ENCODE data around the gene KLHDC3. TPM values are rescaled to one million over a fixed set of nuclear protein-coding genes. Genes with fewer than 3 reads are reported as not detected.
A peak's percentile ranks its signal among the peaks of the same experiment; 100 is the strongest.

The KLHDC3 gene
- total and polyA plus RNA-seq, 2 of the 13 experiments (the other 11 are each of a cell fraction or from before 2014, with no cell fraction given): 78.3 to 91.5 TPM

DNA sequence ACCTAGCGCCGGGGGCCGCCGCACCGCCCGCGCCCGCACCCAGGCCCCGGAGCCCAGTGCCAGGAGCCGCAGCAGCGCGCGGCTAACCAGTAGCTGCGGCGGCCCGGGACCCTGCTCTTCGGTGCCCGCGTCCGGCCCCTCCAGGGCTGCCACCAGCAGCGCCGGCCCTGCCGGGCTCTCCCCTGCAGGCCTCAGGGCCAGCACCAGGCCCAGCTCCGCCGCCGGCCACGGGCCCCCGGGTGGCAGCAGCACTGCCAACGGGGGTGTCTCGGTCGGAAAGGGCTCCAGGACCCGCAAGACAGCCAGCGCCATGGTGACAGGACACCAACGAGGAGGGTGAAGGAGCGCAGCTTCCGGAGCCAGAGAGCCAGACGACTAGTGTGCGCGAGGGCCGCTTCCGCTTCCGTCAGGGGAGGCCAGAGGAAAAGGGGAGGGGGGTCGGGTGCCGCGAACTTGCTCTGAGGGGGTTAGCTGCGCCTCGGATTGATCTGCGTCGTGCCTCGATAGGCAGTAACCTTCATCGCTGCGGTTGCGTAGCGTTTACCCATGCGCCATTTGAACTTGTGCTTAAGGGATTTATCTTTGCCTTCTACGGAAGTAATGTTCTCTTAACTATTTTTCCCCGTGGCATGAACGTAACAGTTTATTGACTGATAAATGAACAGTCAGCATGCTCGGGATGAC is 35.1 kb upstream of the KLHDC3 start, which contains the start of gene PEX6 (continued):
- TF ChIP-seq XBP1 (CRISPR knock-in tag; IDR thresholded peaks at IDR 0.05) (no peak), PHF21A (CRISPR knock-in tag; IDR thresholded peaks at IDR 0.05) (peak; percentile 80), ZNF841 (CRISPR knock-in tag; IDR thresholded peaks at IDR 0.05; ENCODE audit: borderline replicate concordance) (0 out of 2 replicates have a peak, but pooled peaks have one; percentile 0), ZKSCAN5 (CRISPR knock-in tag; IDR thresholded peaks at IDR 0.05) (no peak), ZNF12 (CRISPR knock-in tag; IDR thresholded peaks at IDR 0.05) (peak; percentile 64; the same call in 1 of the 2 replicates), ZNF101 (CRISPR knock-in tag; IDR thresholded peaks at IDR 0.05; ENCODE audit: borderline replicate concordance, low read depth) (peak; percentile 7; the same call in 1 of the 2 replicates), ETV5 (CRISPR knock-in tag; IDR thresholded peaks at IDR 0.05; ENCODE audit: borderline replicate concordance) (peak; percentile 96), ZNF251 (CRISPR knock-in tag; IDR thresholded peaks at IDR 0.05) (peak; percentile 73; the same call in 1 of the 2 replicates), RFXANK (CRISPR knock-in tag; IDR thresholded peaks at IDR 0.05) (peak; percentile 92; the same call in 1 of the 2 replicates), CCDC6 (CRISPR knock-in tag; IDR thresholded peaks at IDR 0.05) (no peak; the same call in 1 of the 2 replicates), HNRNPH1 (optimal IDR thresholded peaks at IDR 0.05; ENCODE audit: low read depth, low read length) (peak; percentile 91), TFAP4 (IDR thresholded peaks at IDR 0.05; ENCODE audit: borderline replicate concordance, low read depth) (peak; percentile 41; the same call in 1 of the 2 replicates), MLLT10 (CRISPR knock-in tag; IDR thresholded peaks at IDR 0.05) (no peak), REL (CRISPR knock-in tag; conservative IDR thresholded peaks at IDR 0.05) (peak; percentile 50; the same call in 1 of the 2 replicates), ZFYVE20 (CRISPR knock-in tag; IDR thresholded peaks at IDR 0.05; ENCODE audit: borderline replicate concordance, low read depth) (no peak), ZNF180 (CRISPR knock-in tag; IDR thresholded peaks at IDR 0.05; ENCODE audit: borderline replicate concordance, low read depth) (peak; percentile 53; the same call in 1 of the 2 replicates), TFDP1 (CRISPR knock-in tag; IDR thresholded peaks at IDR 0.05; ENCODE audit: borderline replicate concordance) (peak; percentile 52; the same call in 1 of the 2 replicates)
- TF ChIP-seq, protein P1, sequence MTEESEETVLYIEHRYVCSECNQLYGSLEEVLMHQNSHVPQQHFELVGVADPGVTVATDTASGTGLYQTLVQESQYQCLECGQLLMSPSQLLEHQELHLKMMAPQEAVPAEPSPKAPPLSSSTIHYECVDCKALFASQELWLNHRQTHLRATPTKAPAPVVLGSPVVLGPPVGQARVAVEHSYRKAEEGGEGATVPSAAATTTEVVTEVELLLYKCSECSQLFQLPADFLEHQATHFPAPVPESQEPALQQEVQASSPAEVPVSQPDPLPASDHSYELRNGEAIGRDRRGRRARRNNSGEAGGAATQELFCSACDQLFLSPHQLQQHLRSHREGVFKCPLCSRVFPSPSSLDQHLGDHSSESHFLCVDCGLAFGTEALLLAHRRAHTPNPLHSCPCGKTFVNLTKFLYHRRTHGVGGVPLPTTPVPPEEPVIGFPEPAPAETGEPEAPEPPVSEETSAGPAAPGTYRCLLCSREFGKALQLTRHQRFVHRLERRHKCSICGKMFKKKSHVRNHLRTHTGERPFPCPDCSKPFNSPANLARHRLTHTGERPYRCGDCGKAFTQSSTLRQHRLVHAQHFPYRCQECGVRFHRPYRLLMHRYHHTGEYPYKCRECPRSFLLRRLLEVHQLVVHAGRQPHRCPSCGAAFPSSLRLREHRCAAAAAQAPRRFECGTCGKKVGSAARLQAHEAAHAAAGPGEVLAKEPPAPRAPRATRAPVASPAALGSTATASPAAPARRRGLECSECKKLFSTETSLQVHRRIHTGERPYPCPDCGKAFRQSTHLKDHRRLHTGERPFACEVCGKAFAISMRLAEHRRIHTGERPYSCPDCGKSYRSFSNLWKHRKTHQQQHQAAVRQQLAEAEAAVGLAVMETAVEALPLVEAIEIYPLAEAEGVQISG (CRISPR knock-in tag; IDR thresholded peaks at IDR 0.05): peak; percentile 98
- TF ChIP-seq, protein P2, sequence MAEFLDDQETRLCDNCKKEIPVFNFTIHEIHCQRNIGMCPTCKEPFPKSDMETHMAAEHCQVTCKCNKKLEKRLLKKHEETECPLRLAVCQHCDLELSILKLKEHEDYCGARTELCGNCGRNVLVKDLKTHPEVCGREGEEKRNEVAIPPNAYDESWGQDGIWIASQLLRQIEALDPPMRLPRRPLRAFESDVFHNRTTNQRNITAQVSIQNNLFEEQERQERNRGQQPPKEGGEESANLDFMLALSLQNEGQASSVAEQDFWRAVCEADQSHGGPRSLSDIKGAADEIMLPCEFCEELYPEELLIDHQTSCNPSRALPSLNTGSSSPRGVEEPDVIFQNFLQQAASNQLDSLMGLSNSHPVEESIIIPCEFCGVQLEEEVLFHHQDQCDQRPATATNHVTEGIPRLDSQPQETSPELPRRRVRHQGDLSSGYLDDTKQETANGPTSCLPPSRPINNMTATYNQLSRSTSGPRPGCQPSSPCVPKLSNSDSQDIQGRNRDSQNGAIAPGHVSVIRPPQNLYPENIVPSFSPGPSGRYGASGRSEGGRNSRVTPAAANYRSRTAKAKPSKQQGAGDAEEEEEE (CRISPR knock-in tag; IDR thresholded peaks at IDR 0.05; ENCODE audit: borderline replicate concordance): 0 out of 2 replicates have a peak, but pooled peaks have one; percentile 65
- TF ChIP-seq, protein P3, sequence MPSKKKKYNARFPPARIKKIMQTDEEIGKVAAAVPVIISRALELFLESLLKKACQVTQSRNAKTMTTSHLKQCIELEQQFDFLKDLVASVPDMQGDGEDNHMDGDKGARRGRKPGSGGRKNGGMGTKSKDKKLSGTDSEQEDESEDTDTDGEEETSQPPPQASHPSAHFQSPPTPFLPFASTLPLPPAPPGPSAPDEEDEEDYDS (CRISPR knock-in tag; IDR thresholded peaks at IDR 0.05): peak; percentile 88
- TF ChIP-seq, protein P4, sequence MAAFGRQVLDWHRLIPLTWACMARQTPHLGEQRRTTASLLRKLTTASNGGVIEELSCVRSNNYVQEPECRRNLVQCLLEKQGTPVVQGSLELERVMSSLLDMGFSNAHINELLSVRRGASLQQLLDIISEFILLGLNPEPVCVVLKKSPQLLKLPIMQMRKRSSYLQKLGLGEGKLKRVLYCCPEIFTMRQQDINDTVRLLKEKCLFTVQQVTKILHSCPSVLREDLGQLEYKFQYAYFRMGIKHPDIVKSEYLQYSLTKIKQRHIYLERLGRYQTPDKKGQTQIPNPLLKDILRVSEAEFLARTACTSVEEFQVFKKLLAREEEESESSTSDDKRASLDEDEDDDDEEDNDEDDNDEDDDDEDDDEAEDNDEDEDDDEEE (CRISPR knock-in tag; IDR thresholded peaks at IDR 0.05): peak; percentile 95
